Keratinocyte (primary cell): ENCODE data around the gene RHOB. TPM values are rescaled to one million over a fixed set of nuclear protein-coding genes. Genes with fewer than 3 reads are reported as not detected.

ENCODE experiments used
- DNase-seq: peaks from one replicate; pipeline ENCODE4 v3.0.0-alpha.2; 2011; ENCODE audit warnings: low read depth, missing footprints, low spot score
- FAIRE-seq: peaks from 2 replicates; lab custom pipeline; 2011; peaks lifted over from hg19 to GRCh38; lab: Jason Lieb, UNC
- H2AFZ ChIP-seq: 2 replicates; pipeline ENCODE4 v1.6.0; 2012; ENCODE audit warnings: low read length, control low read depth, inconsistent platforms; ENCODE audit not compliant: control insufficient read depth
- H3K27ac ChIP-seq: 2 replicates; pipeline ENCODE4 v1.5.1; 2011; ENCODE audit warnings: low read length; ENCODE audit not compliant: control insufficient read depth, insufficient read depth
- H3K27me3 ChIP-seq: 3 replicates; pipeline ENCODE4 v1.6.0; 2011; ENCODE audit warnings: low read length; ENCODE audit not compliant: control insufficient read depth, insufficient read depth; ENCODE audit errors: extremely low read depth
- H3K36me3 ChIP-seq, 2 experiments: 2 replicates in 1 of 2; 3 replicates in 1 of 2; pipeline ENCODE4 v1.5.1; 2011; ENCODE audit warnings: low read length in 2 of 2, mild to moderate bottlenecking in 1 of 2; ENCODE audit not compliant: control insufficient read depth in 2 of 2, insufficient read depth in 2 of 2; ENCODE audit errors: extremely low read depth in 1 of 2
- H3K4me1 ChIP-seq: 3 replicates; pipeline ENCODE4 v1.5.1; 2011; ENCODE audit warnings: low read length; ENCODE audit not compliant: control insufficient read depth, insufficient read depth; ENCODE audit errors: extremely low read depth
- H3K4me2 ChIP-seq: 3 replicates; pipeline ENCODE4 v1.6.0; 2011; ENCODE audit warnings: low read depth, low read length; ENCODE audit not compliant: control insufficient read depth, insufficient read depth; ENCODE audit errors: extremely low read depth
- H3K4me3 ChIP-seq, 3 experiments: fragments of 200-600 bp in 1 of 3; sonication (generic) in 1 of 3; 2 replicates in 2 of 3; 3 replicates in 1 of 3; pipeline ENCODE4 v1.5.1; 2011 to 2016; ENCODE audit warnings: low read length in 3 of 3, mild to moderate bottlenecking in 3 of 3, control low read depth in 2 of 3, inconsistent platforms in 1 of 3, low read depth in 1 of 3, mixed read lengths in 1 of 3, mixed run types in 1 of 3, moderate library complexity in 1 of 3; ENCODE audit not compliant: control insufficient read depth in 2 of 3, insufficient read depth in 2 of 3; ENCODE audit errors: extremely low read depth in 1 of 3
- H3K79me2 ChIP-seq: 2 replicates; pipeline ENCODE4 v1.6.0; 2012; ENCODE audit warnings: low read length; ENCODE audit not compliant: control insufficient read depth, insufficient read depth
- H3K9ac ChIP-seq: 3 replicates; pipeline ENCODE4 v1.6.0; 2011; ENCODE audit warnings: low read length; ENCODE audit not compliant: control insufficient read depth, insufficient read depth; ENCODE audit errors: extremely low read depth
- H3K9me1 ChIP-seq: 3 replicates; pipeline ENCODE4 v1.6.0; 2011; ENCODE audit warnings: low read length; ENCODE audit not compliant: control insufficient read depth, insufficient read depth; ENCODE audit errors: extremely low read depth
- H3K9me3 ChIP-seq: 2 replicates; pipeline ENCODE4 v1.5.1; 2012; ENCODE audit warnings: low read depth, low read length; ENCODE audit not compliant: control insufficient read depth
- H4K20me1 ChIP-seq: 3 replicates; pipeline ENCODE4 v1.6.0; 2011; ENCODE audit warnings: low read length; ENCODE audit not compliant: control insufficient read depth, insufficient read depth; ENCODE audit errors: extremely low read depth
- CTCF ChIP-seq, 3 experiments: IDR thresholded peaks in 1 of 3; conservative IDR thresholded peaks in 1 of 3; optimal IDR thresholded peaks in 1 of 3; 2 replicates in 2 of 3; 3 replicates in 1 of 3; pipeline versions ENCODE3 to v1.5.1; 2011; ENCODE audit warnings: low read length in 3 of 3, mild to moderate bottlenecking in 3 of 3, moderate library complexity in 2 of 3, control low read depth in 1 of 3, inconsistent platforms in 1 of 3; ENCODE audit not compliant: insufficient read depth in 2 of 3; ENCODE audit errors: extremely low read depth in 1 of 3
- EZH2 ChIP-seq: IDR thresholded peaks from one replicate; pipeline ENCODE4 v1.6.1; 2012; ENCODE audit warnings: inconsistent platforms, mild to moderate bottlenecking, low read length, moderate library complexity
- dilution Hi-C: fragments of 300-500 bp; cut with MboI; formaldehyde crosslinking; loops from one replicate; pipeline ENCODE4 v1.7.0; 2020; ENCODE audit warnings: low sequenced_read_pairs; ENCODE audit not compliant: extremely low pct_ligation_motif_present
- polyA plus RNA-seq, 5 experiments: library from polyadenylated mRNA; depleted of rRNA in 3 of 5; stranded (reverse) in 3 of 5; stranded (forward) in 1 of 5; unstranded in 1 of 5; fragments of >200 nt; gene quantifications; 1 replicate in 1 of 5; 2 replicates in 3 of 5; 3 replicates in 1 of 5; pipeline versions ENCODE4 v1.2.1 to v1.2.3, GENCODE V29; 2011 to 2012; ENCODE audit warnings: missing spikeins in 2 of 5, low read depth in 1 of 5, low replicate concordance in 1 of 5

The RHOB gene
- polyA plus RNA-seq, 1 donor (not counting 4 experiments of a cell fraction or from before 2014, with no cell fraction given): 23.6 TPM

- Histone ChIP-seq H3K4me1 (peaks cover 18% of the 10 kb centered on the region), H2AFZ (no peak overlapping the region), H3K9me3 (no peaks in the 10 kb centered on the region), H4K20me1 (no peaks in the 10 kb centered on the region), H3K79me2 (no peaks in the 10 kb centered on the region), H3K36me3 (no peaks in the 10 kb centered on the region), H3K9ac (no peak overlapping the region), H3K4me3 (no peak overlapping the region), H3K4me2 (no peak overlapping the region), H3K27me3 (no peaks in the 10 kb centered on the region), H3K27ac (no peak overlapping the region), H3K9me1 (no peaks in the 10 kb centered on the region)
- TF ChIP-seq CTCF (optimal IDR thresholded peaks at IDR 0.05 in 1 of 3, IDR thresholded peaks at IDR 0.05 in 1 of 3, conservative IDR thresholded peaks at IDR 0.05 in 1 of 3; ENCODE audit: extremely low read depth in 1 of 3, insufficient read depth in 2 of 3, low read length in 3 of 3): no peak
- no peak for TF ChIP-seq EZH2
- FAIRE-seq (no peak), DNase-seq (no peak)
- dilution Hi-C loops: no loop called here
These were observed 39.7 kb downstream of the RHOB start for GRCh38 chr2:20486571-20486970.

GRCh38 chr2:20487030-20487391 lies 40.1 kb downstream of the RHOB start:
- H4K20me1 ChIP-seq: no peaks in the 10 kb centered on the region
- H3K27me3 ChIP-seq: no peaks in the 10 kb centered on the region
- H3K9me1 ChIP-seq: no peaks in the 10 kb centered on the region
- H3K4me1 ChIP-seq: peaks cover 18% of the 10 kb centered on the region
- H3K4me2 ChIP-seq: no peak overlapping the region
- no peak overlapping the region for H3K4me3 ChIP-seq
- DNase-seq (no peak), FAIRE-seq (no peak)
- TF ChIP-seq CTCF (optimal IDR thresholded peaks at IDR 0.05 in 1 of 3, IDR thresholded peaks at IDR 0.05 in 1 of 3, conservative IDR thresholded peaks at IDR 0.05 in 1 of 3; ENCODE audit: extremely low read depth in 1 of 3, insufficient read depth in 2 of 3, low read length in 3 of 3) (no peak), EZH2 (no peak)
- no peak overlapping the region for H3K27ac ChIP-seq
- no peak overlapping the region for H2AFZ ChIP-seq
- H3K9me3 ChIP-seq: no peaks in the 10 kb centered on the region
- H3K79me2 ChIP-seq: no peaks in the 10 kb centered on the region
- H3K36me3 ChIP-seq: no peaks in the 10 kb centered on the region
- no peak overlapping the region for H3K9ac ChIP-seq
- dilution Hi-C loops: no loop called here
